PC-9 (cell line): ENCODE results near the gene TBC1D5. TPM values are rescaled to one million over a fixed set of nuclear protein-coding genes. Genes with fewer than 3 reads are reported as not detected.

Experiments used
- BruUV-seq: library from RNA; stranded (reverse); fragments of 400-500 nt; replicated peaks from 2 replicates; lab custom pipeline; 2021; lab: Mats Ljungman, UMichigan
- CTCF ChIA-PET: fragments of 300-600 bp; sonication (Branson Sonifier 250); formaldehyde crosslinking; loops from one replicate; lab custom pipeline; 2022; ENCODE audit warnings: antibody characterized with exemption; lab: Charles Lee
- POLR2A ChIA-PET: fragments of 300-600 bp; sonication (Branson Sonifier 250); formaldehyde crosslinking; loops from one replicate; lab custom pipeline; 2022; ENCODE audit warnings: antibody characterized with exemption; ENCODE audit not compliant: unreplicated experiment; lab: Charles Lee
- DNase-seq, 2 experiments: peaks; one replicate each; pipeline versions ENCODE4 v3.0.0 to v3.0.0-alpha.2; 2015 to 2022; ENCODE audit warnings: mixed read lengths in 1 of 2
- H2AFZ ChIP-seq: fragments of 200-600 bp; sonication (generic); 2 replicates; pipeline ENCODE4 v1.8.1; 2017; ENCODE audit warnings: antibody characterized with exemption
- H3F3A ChIP-seq: fragments of 200-600 bp; sonication (generic); 2 replicates; pipeline ENCODE4 v1.8.1; 2017; ENCODE audit warnings: antibody characterized with exemption, mild to moderate bottlenecking, low read depth; ENCODE audit not compliant: insufficient read depth
- H3K27ac ChIP-seq: fragments of 200-600 bp; sonication (generic); 2 replicates; pipeline ENCODE4 v1.6.1; 2016; ENCODE audit warnings: mixed run types
- H3K27me3 ChIP-seq: fragments of 200-600 bp; sonication (generic); 2 replicates; pipeline ENCODE4 v1.6.1; 2016; ENCODE audit warnings: low read depth, mixed run types; ENCODE audit not compliant: insufficient read depth
- H3K36me3 ChIP-seq: fragments of 200-600 bp; sonication (generic); 2 replicates; pipeline ENCODE4 v1.6.1; 2016; ENCODE audit warnings: low read depth, mixed run types
- H3K4me1 ChIP-seq: fragments of 200-600 bp; sonication (generic); replicated peaks from 2 replicates; pipeline ENCODE4 v1.6.1; 2016; ENCODE audit warnings: mixed run types; ENCODE audit not compliant: insufficient read depth
- H3K4me2 ChIP-seq: fragments of 200-600 bp; sonication (generic); 2 replicates; pipeline ENCODE4 v1.6.1; 2017; ENCODE audit warnings: mixed run types
- H3K4me3 ChIP-seq: fragments of 200-600 bp; sonication (generic); 2 replicates; pipeline ENCODE4 v1.6.1; 2016; ENCODE audit warnings: mixed run types
- H3K79me2 ChIP-seq: fragments of 200-600 bp; sonication (generic); 2 replicates; pipeline ENCODE4 v1.6.1; 2017; ENCODE audit warnings: low read depth, mixed run types
- H3K9me2 ChIP-seq: fragments of 200-600 bp; sonication (generic); 2 replicates; pipeline ENCODE4 v1.8.1; 2017; ENCODE audit warnings: mild to moderate bottlenecking; ENCODE audit not compliant: insufficient read depth
- H3K9me3 ChIP-seq: fragments of 200-600 bp; sonication (generic); 2 replicates; pipeline ENCODE4 v1.8.1; 2016; ENCODE audit warnings: low read depth; ENCODE audit not compliant: insufficient read depth
- H4K20me1 ChIP-seq: fragments of 200-600 bp; sonication (generic); 2 replicates; pipeline ENCODE4 v1.8.1; 2017; ENCODE audit not compliant: insufficient read depth
- CTCF ChIP-seq: fragments of 200-600 bp; sonication (generic); conservative IDR thresholded peaks from 2 replicates; pipeline ENCODE4 v1.6.1; 2017; ENCODE audit warnings: mixed run types, antibody characterized with exemption, mild to moderate bottlenecking, moderate library complexity
- EZH2 ChIP-seq: fragments of 200-600 bp; sonication (generic); IDR thresholded peaks from 2 replicates; pipeline ENCODE4 v1.8.0; 2017; ENCODE audit warnings: antibody characterized with exemption, low read depth
- intact Hi-C: fragments of 100-400 bp; cut with micrococcal nuclease; formaldehyde crosslinking; loops from one replicate; pipeline ENCODE4 v1.10.0; 2022; ENCODE audit not compliant: unreplicated experiment
- total RNA-seq: library from RNA; stranded (reverse); gene quantifications from 2 replicates; pipeline ENCODE4 v1.2.3, GENCODE V29; 2021

The TBC1D5 gene
- total RNA-seq, 1 experiment from 2014 or later: 54.0 TPM

- no peak for DNase-seq
- Histone ChIP-seq H3K27ac (no peak overlapping the region), H3K36me3 (no peaks in the 10 kb centered on the region), H3K4me2 (no peak overlapping the region), H3F3A (no peaks in the 10 kb centered on the region), H3K9me3 (no peaks in the 10 kb centered on the region), H3K4me1 (no peaks in the 10 kb centered on the region), H2AFZ (no peak overlapping the region), H3K4me3 (no peak overlapping the region), H3K9me2 (no peaks in the 10 kb centered on the region), H4K20me1 (no peaks in the 10 kb centered on the region), H3K27me3 (no peaks in the 10 kb centered on the region), H3K79me2 (no peaks in the 10 kb centered on the region)
- POLR2A ChIA-PET: no interaction called here
- no TSS peak for BruUV-seq
- no peak for TF ChIP-seq CTCF
- TF ChIP-seq EZH2: no peak
- intact Hi-C loops: no loop called here
- CTCF ChIA-PET: no interaction called here
These were observed 549.4 kb downstream of the TBC1D5 start for GRCh38 chr3:17192995-17193394.

GRCh38 chr3:17190353-17191078, 551.9 kb downstream of the TBC1D5 start:
- H3K4me2 ChIP-seq: no peak overlapping the region
- TF ChIP-seq CTCF (no peak), EZH2 (no peak)
- no peak for DNase-seq
- CTCF ChIA-PET: no interaction called here
- no peak overlapping the region for H3K4me3 ChIP-seq
- no peaks in the 10 kb centered on the region for H3K27me3 ChIP-seq
- H3K9me3 ChIP-seq: no peaks in the 10 kb centered on the region
- intact Hi-C loops: no loop called here
- H3K9me2 ChIP-seq: no peaks in the 10 kb centered on the region
- H2AFZ ChIP-seq: no peak overlapping the region
- no peak overlapping the region for H3K27ac ChIP-seq
- no peaks in the 10 kb centered on the region for H3K36me3 ChIP-seq
- H3F3A ChIP-seq: no peaks in the 10 kb centered on the region
- no peaks in the 10 kb centered on the region for H3K4me1 ChIP-seq
- POLR2A ChIA-PET: no interaction called here
- H4K20me1 ChIP-seq: no peaks in the 10 kb centered on the region
- H3K79me2 ChIP-seq: no peaks in the 10 kb centered on the region
- no TSS peak for BruUV-seq

GRCh38 chr3:17188378-17188777, 554.1 kb downstream of the TBC1D5 start:
- ChIA-PET CTCF (no interaction called here), POLR2A (interaction anchor here (0.5 kb wide), 1 partner anchor 36 kb away, joined by 7 read pairs; no protein-coding TSS in a partner anchor)

More at GRCh38 chr3:17188378-17188777, 554.1 kb downstream of the TBC1D5 start:
- no peaks in the 10 kb centered on the region for H4K20me1 ChIP-seq
- no peaks in the 10 kb centered on the region for H3F3A ChIP-seq
- no peak for DNase-seq
- no TSS peak for BruUV-seq
- no peaks in the 10 kb centered on the region for H3K27me3 ChIP-seq
- no peak overlapping the region for H3K27ac ChIP-seq
- no peaks in the 10 kb centered on the region for H3K36me3 ChIP-seq
- H3K4me1 ChIP-seq: peaks cover 8% of the 10 kb centered on the region; the same call in 1 of the 2 replicates
- H3K9me3 ChIP-seq: 0 out of 2 replicates have a peak, but pooled peaks cover 3% of the 10 kb centered on the region
- no peak overlapping the region for H3K4me2 ChIP-seq
- no peak overlapping the region for H3K4me3 ChIP-seq
- no peak overlapping the region for H2AFZ ChIP-seq
- no peaks in the 10 kb centered on the region for H3K79me2 ChIP-seq
- TF ChIP-seq CTCF: no peak
- no peak for TF ChIP-seq EZH2
- H3K9me2 ChIP-seq: no peaks in the 10 kb centered on the region
- intact Hi-C loops: no loop called here
